PC-9 (cell line): Measurements from ENCODE around the gene TRIP13. TPM values are rescaled to one million over a fixed set of nuclear protein-coding genes. Genes with fewer than 3 reads are reported as not detected.

Experiments
- BruUV-seq: library from RNA; stranded (reverse); fragments of 400-500 nt; replicated peaks from 2 replicates; lab custom pipeline; 2021; lab: Mats Ljungman, UMichigan
- CTCF ChIA-PET: fragments of 300-600 bp; sonication (Branson Sonifier 250); formaldehyde crosslinking; loops from one replicate; lab custom pipeline; 2022; ENCODE audit warnings: antibody characterized with exemption; lab: Charles Lee
- POLR2A ChIA-PET: fragments of 300-600 bp; sonication (Branson Sonifier 250); formaldehyde crosslinking; loops from one replicate; lab custom pipeline; 2022; ENCODE audit warnings: antibody characterized with exemption; ENCODE audit not compliant: unreplicated experiment; lab: Charles Lee
- DNase-seq, 2 experiments: peaks; one replicate each; pipeline versions ENCODE4 v3.0.0 to v3.0.0-alpha.2; 2015 to 2022; ENCODE audit warnings: mixed read lengths in 1 of 2
- H2AFZ ChIP-seq: fragments of 200-600 bp; sonication (generic); 2 replicates; pipeline ENCODE4 v1.8.1; 2017; ENCODE audit warnings: antibody characterized with exemption
- H3F3A ChIP-seq: fragments of 200-600 bp; sonication (generic); 2 replicates; pipeline ENCODE4 v1.8.1; 2017; ENCODE audit warnings: antibody characterized with exemption, mild to moderate bottlenecking, low read depth; ENCODE audit not compliant: insufficient read depth
- H3K27ac ChIP-seq: fragments of 200-600 bp; sonication (generic); 2 replicates; pipeline ENCODE4 v1.6.1; 2016; ENCODE audit warnings: mixed run types
- H3K27me3 ChIP-seq: fragments of 200-600 bp; sonication (generic); 2 replicates; pipeline ENCODE4 v1.6.1; 2016; ENCODE audit warnings: low read depth, mixed run types; ENCODE audit not compliant: insufficient read depth
- H3K36me3 ChIP-seq: fragments of 200-600 bp; sonication (generic); 2 replicates; pipeline ENCODE4 v1.6.1; 2016; ENCODE audit warnings: low read depth, mixed run types
- H3K4me1 ChIP-seq: fragments of 200-600 bp; sonication (generic); replicated peaks from 2 replicates; pipeline ENCODE4 v1.6.1; 2016; ENCODE audit warnings: mixed run types; ENCODE audit not compliant: insufficient read depth
- H3K4me2 ChIP-seq: fragments of 200-600 bp; sonication (generic); 2 replicates; pipeline ENCODE4 v1.6.1; 2017; ENCODE audit warnings: mixed run types
- H3K4me3 ChIP-seq: fragments of 200-600 bp; sonication (generic); 2 replicates; pipeline ENCODE4 v1.6.1; 2016; ENCODE audit warnings: mixed run types
- H3K79me2 ChIP-seq: fragments of 200-600 bp; sonication (generic); 2 replicates; pipeline ENCODE4 v1.6.1; 2017; ENCODE audit warnings: low read depth, mixed run types
- H3K9me2 ChIP-seq: fragments of 200-600 bp; sonication (generic); 2 replicates; pipeline ENCODE4 v1.8.1; 2017; ENCODE audit warnings: mild to moderate bottlenecking; ENCODE audit not compliant: insufficient read depth
- H3K9me3 ChIP-seq: fragments of 200-600 bp; sonication (generic); 2 replicates; pipeline ENCODE4 v1.8.1; 2016; ENCODE audit warnings: low read depth; ENCODE audit not compliant: insufficient read depth
- H4K20me1 ChIP-seq: fragments of 200-600 bp; sonication (generic); 2 replicates; pipeline ENCODE4 v1.8.1; 2017; ENCODE audit not compliant: insufficient read depth
- EZH2 ChIP-seq: fragments of 200-600 bp; sonication (generic); IDR thresholded peaks from 2 replicates; pipeline ENCODE4 v1.8.0; 2017; ENCODE audit warnings: antibody characterized with exemption, low read depth
- intact Hi-C: fragments of 100-400 bp; cut with micrococcal nuclease; formaldehyde crosslinking; loops from one replicate; pipeline ENCODE4 v1.10.0; 2022; ENCODE audit not compliant: unreplicated experiment
- total RNA-seq: library from RNA; stranded (reverse); gene quantifications from 2 replicates; pipeline ENCODE4 v1.2.3, GENCODE V29; 2021
- TF ChIP-seq, protein P1 (sequence below): fragments of 200-600 bp; sonication (generic); conservative IDR thresholded peaks from 2 replicates; pipeline ENCODE4 v1.6.1; 2017; ENCODE audit warnings: mixed run types, antibody characterized with exemption, mild to moderate bottlenecking, moderate library complexity

TRIP13 gene
- total RNA-seq, 1 experiment from 2014 or later = 74.0 TPM

DNA sequence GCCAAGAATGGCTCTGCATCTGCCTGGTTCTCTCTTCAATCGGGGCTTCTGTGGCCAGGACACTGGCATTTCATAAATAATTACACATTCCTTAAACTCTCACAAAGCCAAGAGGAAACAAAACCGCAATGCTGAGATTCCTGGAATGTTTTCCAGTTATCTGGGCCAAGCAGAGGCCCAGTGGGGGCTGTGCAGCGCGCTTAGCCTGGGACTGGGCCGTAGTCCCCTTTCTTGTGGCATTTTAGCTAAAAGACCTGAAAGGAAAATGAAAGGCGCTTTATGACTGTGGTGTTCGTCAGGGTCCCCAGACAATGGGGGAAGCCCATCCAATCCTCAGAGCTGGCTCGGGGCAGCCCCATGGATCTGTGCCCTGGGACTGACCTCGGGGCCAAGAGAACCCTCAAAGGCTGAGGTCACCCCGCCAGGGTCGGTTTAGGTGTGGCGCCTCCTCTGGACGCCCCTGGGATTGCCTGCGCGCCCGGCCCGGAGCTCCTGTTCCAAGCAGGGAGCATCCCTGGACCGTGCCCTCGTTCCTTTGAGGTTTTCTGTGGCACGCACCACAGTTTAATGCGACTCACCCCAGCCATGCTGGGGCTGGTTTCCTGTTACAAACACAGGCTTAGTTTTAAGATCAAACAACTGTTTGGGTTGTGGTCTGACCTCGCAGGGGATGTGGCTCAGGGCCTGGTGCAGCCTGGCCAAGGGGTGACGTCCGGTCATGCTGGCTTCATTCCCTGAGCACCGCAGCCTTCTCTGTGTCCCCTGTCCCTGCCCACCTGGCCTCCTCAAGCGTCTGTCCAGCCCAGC is 64.5 kb downstream of the TRIP13 start:
- no peaks in the 10 kb centered on the region for H3K79me2 ChIP-seq
- no peak overlapping the region for H3K4me3 ChIP-seq
- no peaks in the 10 kb centered on the region for H3K9me3 ChIP-seq
- H3K36me3 ChIP-seq = no peaks in the 10 kb centered on the region
- H3K4me1 ChIP-seq = no peaks in the 10 kb centered on the region
- peak; percentile 51 to 63 for DNase-seq
- intact Hi-C loops = no loop called here
- H3K9me2 ChIP-seq = no peaks in the 10 kb centered on the region
- no peaks in the 10 kb centered on the region for H3F3A ChIP-seq
- BruUV-seq = no TSS peak
- ChIA-PET CTCF (interaction anchor here (0.5 to 0.6 kb wide), 2 partner anchors 33 to 36 kb away, joined by 4 to 12 read pairs; no protein-coding TSS in a partner anchor), POLR2A (no interaction called here)
- peaks cover 4% of the 10 kb centered on the region; the same call in 1 of the 2 replicates for H4K20me1 ChIP-seq
- H2AFZ ChIP-seq = no peak overlapping the region
- no peak overlapping the region for H3K27ac ChIP-seq
- no peak overlapping the region for H3K4me2 ChIP-seq
- TF ChIP-seq EZH2 = no peak
- TF ChIP-seq, protein P1, sequence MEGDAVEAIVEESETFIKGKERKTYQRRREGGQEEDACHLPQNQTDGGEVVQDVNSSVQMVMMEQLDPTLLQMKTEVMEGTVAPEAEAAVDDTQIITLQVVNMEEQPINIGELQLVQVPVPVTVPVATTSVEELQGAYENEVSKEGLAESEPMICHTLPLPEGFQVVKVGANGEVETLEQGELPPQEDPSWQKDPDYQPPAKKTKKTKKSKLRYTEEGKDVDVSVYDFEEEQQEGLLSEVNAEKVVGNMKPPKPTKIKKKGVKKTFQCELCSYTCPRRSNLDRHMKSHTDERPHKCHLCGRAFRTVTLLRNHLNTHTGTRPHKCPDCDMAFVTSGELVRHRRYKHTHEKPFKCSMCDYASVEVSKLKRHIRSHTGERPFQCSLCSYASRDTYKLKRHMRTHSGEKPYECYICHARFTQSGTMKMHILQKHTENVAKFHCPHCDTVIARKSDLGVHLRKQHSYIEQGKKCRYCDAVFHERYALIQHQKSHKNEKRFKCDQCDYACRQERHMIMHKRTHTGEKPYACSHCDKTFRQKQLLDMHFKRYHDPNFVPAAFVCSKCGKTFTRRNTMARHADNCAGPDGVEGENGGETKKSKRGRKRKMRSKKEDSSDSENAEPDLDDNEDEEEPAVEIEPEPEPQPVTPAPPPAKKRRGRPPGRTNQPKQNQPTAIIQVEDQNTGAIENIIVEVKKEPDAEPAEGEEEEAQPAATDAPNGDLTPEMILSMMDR = peak; percentile 43; the same call in 1 of the 2 replicates
- peaks cover 96% of the 10 kb centered on the region for H3K27me3 ChIP-seq

GRCh38 chr5:957748-958485 is 65.2 kb downstream of the TRIP13 start:
- ChIA-PET CTCF (interaction anchor here (0.6 kb wide), 1 partner anchor 35 kb away, joined by 12 read pairs; no protein-coding TSS in a partner anchor), POLR2A (no interaction called here)
- BruUV-seq = no TSS peak
- H3K79me2 ChIP-seq = no peaks in the 10 kb centered on the region
- intact Hi-C loops = no loop called here
- TF ChIP-seq, protein P1 = no peak
- no peak for TF ChIP-seq EZH2
- H3K36me3 ChIP-seq = no peaks in the 10 kb centered on the region
- H3K4me1 ChIP-seq = no peaks in the 10 kb centered on the region
- no peak overlapping the region for H3K27ac ChIP-seq
- no peaks in the 10 kb centered on the region for H3K9me2 ChIP-seq
- no peaks in the 10 kb centered on the region for H3F3A ChIP-seq
- no peak overlapping the region for H3K4me3 ChIP-seq
- H3K27me3 ChIP-seq = peaks cover 96% of the 10 kb centered on the region
- no peak overlapping the region for H3K4me2 ChIP-seq
- peaks cover 4% of the 10 kb centered on the region; the same call in 1 of the 2 replicates for H4K20me1 ChIP-seq
- H3K9me3 ChIP-seq = no peaks in the 10 kb centered on the region
- no peak for DNase-seq
- no peak overlapping the region for H2AFZ ChIP-seq

- Histone ChIP-seq H4K20me1 (peaks cover 4% of the 10 kb centered on the region; the same call in 1 of the 2 replicates), H3K9me3 (no peaks in the 10 kb centered on the region), H3K79me2 (no peaks in the 10 kb centered on the region), H3K4me3 (no peak overlapping the region), H3K27ac (no peak overlapping the region), H2AFZ (no peak overlapping the region), H3F3A (no peaks in the 10 kb centered on the region), H3K9me2 (no peaks in the 10 kb centered on the region), H3K36me3 (no peaks in the 10 kb centered on the region), H3K4me2 (no peak overlapping the region), H3K27me3 (peaks cover 96% of the 10 kb centered on the region), H3K4me1 (no peaks in the 10 kb centered on the region)
- DNase-seq = no peak
- ChIA-PET CTCF (interaction anchor here (0.6 to 1.1 kb wide), 2 partner anchors 24 to 35 kb away, joined by 3 to 10 read pairs; no protein-coding TSS in a partner anchor), POLR2A (no interaction called here)
- no TSS peak for BruUV-seq
- TF ChIP-seq, protein P1 = no peak
- no peak for TF ChIP-seq EZH2
- intact Hi-C loops = no loop called here
Observed at GRCh38 chr5:958701-959571, 66.3 kb downstream of the TRIP13 start.
